DLD1 (cell line): ENCODE results near the gene EPGN.
"Not testable (repeated sequence)": the region's sequence is repeated elsewhere in the genome, so short reads cannot be mapped to it uniquely, and the experiment has no call there.

Experiments used
- in situ Hi-C: cut with HindIII; loops from 2 replicates; pipeline ENCODE4 v1.10.0; 2017; ENCODE audit warnings: low sequenced_read_pairs

Gene EPGN

GRCh38 chr4:74334636-74335035, 26.4 kb downstream of the EPGN start:
- in situ Hi-C loops = no loop called here

- in situ Hi-C loops = no loop called here
Observed at GRCh38 chr4:74335341-74336021, 27.2 kb downstream of the EPGN start.

GRCh38 chr4:74338792-74339333, 30.6 kb downstream of the EPGN start:
- in situ Hi-C loops = no loop called here

GRCh38 chr4:74339501-74339900, 31.2 kb downstream of the EPGN start:
- in situ Hi-C loops = no loop called here

GRCh38 chr4:74340421-74340820, 32.2 kb downstream of the EPGN start:
- in situ Hi-C loops = not testable (repeated sequence)

- in situ Hi-C loops = no loop called here
Observed at GRCh38 chr4:74344031-74344430, 35.8 kb downstream of the EPGN start.

- in situ Hi-C loops = no loop called here
Observed at GRCh38 chr4:74353858-74354257, 45.6 kb downstream of the EPGN start.

- in situ Hi-C loops = no loop called here
Observed at GRCh38 chr4:74357965-74358364, 49.7 kb downstream of the EPGN start.

- in situ Hi-C loops = no loop called here
Observed at GRCh38 chr4:74361671-74362070, 53.4 kb downstream of the EPGN start.

- in situ Hi-C loops = no loop called here
Observed at GRCh38 chr4:74362347-74362746, 54.1 kb downstream of the EPGN start.

- in situ Hi-C loops = no loop called here
Observed at GRCh38 chr4:74364256-74364651, 56.0 kb downstream of the EPGN start.

GRCh38 chr4:74364652-74365491, 56.6 kb downstream of the EPGN start, which contains the start of gene EREG:
Gene EREG, plus strand, starts transcription at chr4:74365145. Its CDS starts 164 bp downstream, at chr4:74365309.
- in situ Hi-C loops = no loop called here

GRCh38 chr4:74365761-74366160, 57.5 kb downstream of the EPGN start:
- in situ Hi-C loops = no loop called here
